ENCODE results near the gene HTR1A.

DNA sequence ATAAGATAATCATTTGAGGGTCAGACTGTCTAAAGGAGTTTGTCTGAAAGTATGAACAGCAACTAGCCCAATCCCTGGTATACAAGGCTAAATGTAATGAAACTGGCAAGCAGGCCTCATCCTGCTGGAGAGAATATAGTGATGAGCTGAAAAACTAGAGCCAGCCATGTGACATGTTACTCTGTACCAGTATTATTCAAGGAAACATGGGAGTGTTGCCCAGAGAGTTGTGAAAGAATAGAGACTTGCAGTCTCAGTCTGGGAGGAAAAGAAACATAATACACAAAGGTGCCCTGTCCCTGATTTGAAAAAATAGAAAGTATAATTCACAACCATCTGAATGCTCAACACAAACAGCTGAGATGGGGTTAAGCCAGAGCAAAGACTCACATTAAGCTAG is 37.9 kb upstream of the HTR1A start:
- TF ChIP-seq POLR2A (IDR thresholded peaks at IDR 0.05; ENCODE audit: low read length), result no peak
- TF ChIP-seq GATA1 (IDR thresholded peaks at IDR 0.05; ENCODE audit: low read depth, low read length), result no peak

All from erythroblast (primary cell).